Fibroblast of lung (primary cell): ENCODE measurements around the gene ARID1B. TPM values are rescaled to one million over a fixed set of nuclear protein-coding genes. Genes with fewer than 3 reads are reported as not detected.

ENCODE experiments used
- DNase-seq, 2 donors: peaks; one replicate each; pipeline versions ENCODE4 v3.0.0 to v3.0.0-alpha.2; 2010; ENCODE audit warnings: low read depth in 2 of 2
- H2AFZ ChIP-seq: 2 replicates; pipeline ENCODE4 v1.5.1; 2012; ENCODE audit warnings: low read length, control low read depth, inconsistent platforms
- H3K27ac ChIP-seq: 2 replicates; pipeline ENCODE4 v1.5.1; 2011; ENCODE audit warnings: low read length, control low read depth; ENCODE audit not compliant: insufficient read depth
- H3K27me3 ChIP-seq: 2 replicates; pipeline ENCODE4 v1.5.1; 2011; ENCODE audit warnings: mild to moderate bottlenecking, low read length; ENCODE audit not compliant: control insufficient read depth, insufficient read depth
- H3K36me3 ChIP-seq: 2 replicates; pipeline ENCODE4 v1.5.1; 2011; ENCODE audit warnings: low read length; ENCODE audit not compliant: control insufficient read depth, insufficient read depth
- H3K4me1 ChIP-seq: 2 replicates; pipeline ENCODE4 v1.5.1; 2011; ENCODE audit warnings: low read length; ENCODE audit not compliant: control insufficient read depth, insufficient read depth; ENCODE audit errors: extremely low read depth
- H3K4me2 ChIP-seq: 2 replicates; pipeline ENCODE4 v1.5.1; 2011; ENCODE audit warnings: low read length, control low read depth; ENCODE audit not compliant: insufficient read depth; ENCODE audit errors: extremely low read depth
- H3K4me3 ChIP-seq, 4 experiments: fragments of 200-600 bp in 1 of 4; sonication (generic) in 1 of 4; replicated peaks in 1 of 4; 2 replicates each; pipeline ENCODE4 v1.5.1; 2011 to 2016; ENCODE audit warnings: low read length in 4 of 4, low read depth in 3 of 4, mild to moderate bottlenecking in 3 of 4, control low read depth in 2 of 4, inconsistent platforms in 1 of 4, mixed read lengths in 1 of 4; ENCODE audit not compliant: insufficient read depth in 1 of 4; ENCODE audit errors: control extremely low read depth in 1 of 4
- H3K79me2 ChIP-seq: 2 replicates; pipeline ENCODE4 v1.5.1; 2012; ENCODE audit warnings: mild to moderate bottlenecking, low read length, inconsistent platforms; ENCODE audit not compliant: control insufficient read depth, insufficient read depth
- H3K9ac ChIP-seq: 2 replicates; pipeline ENCODE4 v1.5.1; 2011; ENCODE audit warnings: mild to moderate bottlenecking, low read length, control low read depth; ENCODE audit not compliant: insufficient read depth
- H3K9me3 ChIP-seq: 2 replicates; pipeline ENCODE4 v1.5.1; 2012; ENCODE audit warnings: low read depth, low read length; ENCODE audit not compliant: control insufficient read depth, insufficient read depth
- H4K20me1 ChIP-seq: 2 replicates; pipeline ENCODE4 v1.5.1; 2011; ENCODE audit warnings: low read length; ENCODE audit not compliant: control insufficient read depth, insufficient read depth; ENCODE audit errors: extremely low read depth
- CTCF ChIP-seq, 2 donors: IDR thresholded peaks in 1 of 2; conservative IDR thresholded peaks in 1 of 2; 1 replicate in 1 of 2; 2 replicates in 1 of 2; pipeline ENCODE4 v1.5.1; 2011 to 2012; ENCODE audit warnings: low read length in 2 of 2, control low read depth in 1 of 2, inconsistent platforms in 1 of 2, low read depth in 1 of 2, mild to moderate bottlenecking in 1 of 2
- EZH2 ChIP-seq: IDR thresholded peaks from 2 replicates; pipeline ENCODE4 v1.5.1; 2012; ENCODE audit warnings: low read length, control low read depth, mild to moderate bottlenecking; ENCODE audit errors: missing control alignments
- polyA plus RNA-seq, 2 donors: library from polyadenylated mRNA; depleted of rRNA in 1 of 2; stranded (reverse) in 1 of 2; unstranded in 1 of 2; fragments of >200 nt; gene quantifications; 2 replicates each; pipeline ENCODE4 v1.2.1, GENCODE V29; 2011 to 2012; ENCODE audit warnings: missing spikeins in 1 of 2
- total RNA-seq: library from RNA; depleted of rRNA; stranded (reverse); fragments of >200 nt; gene quantifications from 2 replicates; pipeline ENCODE4 v1.2.1, GENCODE V29; 2014

ARID1B gene
- total and polyA plus RNA-seq, 2 donors (not counting 1 experiment from before 2014, with no cell fraction given) = 15.4 to 41.9 TPM

GRCh38 chr6:156868385-156868784 is 91.2 kb downstream of the ARID1B start:
- Histone ChIP-seq H3K4me1 (no peaks in the 10 kb centered on the region), H3K4me2 (no peak overlapping the region), H3K4me3 (no peak overlapping the region), H2AFZ (no peak overlapping the region), H4K20me1 (no peaks in the 10 kb centered on the region), H3K9me3 (no peaks in the 10 kb centered on the region), H3K79me2 (peaks cover 41% of the 10 kb centered on the region), H3K27ac (no peak overlapping the region), H3K36me3 (no peaks in the 10 kb centered on the region), H3K27me3 (no peaks in the 10 kb centered on the region), H3K9ac (no peak overlapping the region)
- TF ChIP-seq EZH2 = no peak
- no peak for TF ChIP-seq CTCF (conservative IDR thresholded peaks at IDR 0.05 in 1 of 2, IDR thresholded peaks at IDR 0.05 in 1 of 2; ENCODE audit: low read depth in 1 of 2, low read length in 2 of 2)
- DNase-seq = no peak

GRCh38 chr6:156869980-156870398 is 92.8 kb downstream of the ARID1B start:
- Histone ChIP-seq H3K9me3 (no peaks in the 10 kb centered on the region), H4K20me1 (no peaks in the 10 kb centered on the region), H3K4me3 (no peak overlapping the region), H3K4me1 (no peaks in the 10 kb centered on the region), H3K27ac (no peak overlapping the region), H2AFZ (no peak overlapping the region), H3K4me2 (no peak overlapping the region), H3K36me3 (no peaks in the 10 kb centered on the region), H3K27me3 (no peaks in the 10 kb centered on the region), H3K79me2 (peaks cover 41% of the 10 kb centered on the region), H3K9ac (no peak overlapping the region)
- no peak for DNase-seq
- no peak for TF ChIP-seq EZH2
- no peak for TF ChIP-seq CTCF (conservative IDR thresholded peaks at IDR 0.05 in 1 of 2, IDR thresholded peaks at IDR 0.05 in 1 of 2; ENCODE audit: low read depth in 1 of 2, low read length in 2 of 2)

- no peak overlapping the region for H3K4me3 ChIP-seq
- H2AFZ ChIP-seq = no peak overlapping the region
- H3K79me2 ChIP-seq = peaks cover 42% of the 10 kb centered on the region
- H3K27ac ChIP-seq = no peak overlapping the region
- no peaks in the 10 kb centered on the region for H3K4me1 ChIP-seq
- TF ChIP-seq EZH2 (no peak), CTCF (conservative IDR thresholded peaks at IDR 0.05 in 1 of 2, IDR thresholded peaks at IDR 0.05 in 1 of 2; ENCODE audit: low read depth in 1 of 2, low read length in 2 of 2) (no peak)
- H4K20me1 ChIP-seq = no peaks in the 10 kb centered on the region
- no peaks in the 10 kb centered on the region for H3K27me3 ChIP-seq
- no peak for DNase-seq
- H3K9ac ChIP-seq = no peak overlapping the region
- no peaks in the 10 kb centered on the region for H3K9me3 ChIP-seq
- no peak overlapping the region for H3K4me2 ChIP-seq
- no peaks in the 10 kb centered on the region for H3K36me3 ChIP-seq
Measured at GRCh38 chr6:156870924-156871539, 93.9 kb downstream of the ARID1B start.
